Measurements from ENCODE around the gene CDT1.

- TF ChIP-seq CTCF (IDR thresholded peaks at IDR 0.05): no peak
- no peak for TF ChIP-seq NR1H2 (CRISPR knock-in tag; IDR thresholded peaks at IDR 0.05)
- TF ChIP-seq RELA (CRISPR knock-in tag; IDR thresholded peaks at IDR 0.05; ENCODE audit: borderline replicate concordance): no peak
- TF ChIP-seq NFYB (CRISPR knock-in tag; conservative IDR thresholded peaks at IDR 0.05; ENCODE audit: low read depth): no peak
- TF ChIP-seq, protein P1, sequence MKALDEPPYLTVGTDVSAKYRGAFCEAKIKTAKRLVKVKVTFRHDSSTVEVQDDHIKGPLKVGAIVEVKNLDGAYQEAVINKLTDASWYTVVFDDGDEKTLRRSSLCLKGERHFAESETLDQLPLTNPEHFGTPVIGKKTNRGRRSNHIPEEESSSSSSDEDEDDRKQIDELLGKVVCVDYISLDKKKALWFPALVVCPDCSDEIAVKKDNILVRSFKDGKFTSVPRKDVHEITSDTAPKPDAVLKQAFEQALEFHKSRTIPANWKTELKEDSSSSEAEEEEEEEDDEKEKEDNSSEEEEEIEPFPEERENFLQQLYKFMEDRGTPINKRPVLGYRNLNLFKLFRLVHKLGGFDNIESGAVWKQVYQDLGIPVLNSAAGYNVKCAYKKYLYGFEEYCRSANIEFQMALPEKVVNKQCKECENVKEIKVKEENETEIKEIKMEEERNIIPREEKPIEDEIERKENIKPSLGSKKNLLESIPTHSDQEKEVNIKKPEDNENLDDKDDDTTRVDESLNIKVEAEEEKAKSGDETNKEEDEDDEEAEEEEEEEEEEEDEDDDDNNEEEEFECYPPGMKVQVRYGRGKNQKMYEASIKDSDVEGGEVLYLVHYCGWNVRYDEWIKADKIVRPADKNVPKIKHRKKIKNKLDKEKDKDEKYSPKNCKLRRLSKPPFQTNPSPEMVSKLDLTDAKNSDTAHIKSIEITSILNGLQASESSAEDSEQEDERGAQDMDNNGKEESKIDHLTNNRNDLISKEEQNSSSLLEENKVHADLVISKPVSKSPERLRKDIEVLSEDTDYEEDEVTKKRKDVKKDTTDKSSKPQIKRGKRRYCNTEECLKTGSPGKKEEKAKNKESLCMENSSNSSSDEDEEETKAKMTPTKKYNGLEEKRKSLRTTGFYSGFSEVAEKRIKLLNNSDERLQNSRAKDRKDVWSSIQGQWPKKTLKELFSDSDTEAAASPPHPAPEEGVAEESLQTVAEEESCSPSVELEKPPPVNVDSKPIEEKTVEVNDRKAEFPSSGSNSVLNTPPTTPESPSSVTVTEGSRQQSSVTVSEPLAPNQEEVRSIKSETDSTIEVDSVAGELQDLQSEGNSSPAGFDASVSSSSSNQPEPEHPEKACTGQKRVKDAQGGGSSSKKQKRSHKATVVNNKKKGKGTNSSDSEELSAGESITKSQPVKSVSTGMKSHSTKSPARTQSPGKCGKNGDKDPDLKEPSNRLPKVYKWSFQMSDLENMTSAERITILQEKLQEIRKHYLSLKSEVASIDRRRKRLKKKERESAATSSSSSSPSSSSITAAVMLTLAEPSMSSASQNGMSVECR (CRISPR knock-in tag; IDR thresholded peaks at IDR 0.05; ENCODE audit: borderline replicate concordance): no peak
- TF ChIP-seq ATF3 (CRISPR knock-in tag; conservative IDR thresholded peaks at IDR 0.05): no peak
- TF ChIP-seq, protein P2, sequence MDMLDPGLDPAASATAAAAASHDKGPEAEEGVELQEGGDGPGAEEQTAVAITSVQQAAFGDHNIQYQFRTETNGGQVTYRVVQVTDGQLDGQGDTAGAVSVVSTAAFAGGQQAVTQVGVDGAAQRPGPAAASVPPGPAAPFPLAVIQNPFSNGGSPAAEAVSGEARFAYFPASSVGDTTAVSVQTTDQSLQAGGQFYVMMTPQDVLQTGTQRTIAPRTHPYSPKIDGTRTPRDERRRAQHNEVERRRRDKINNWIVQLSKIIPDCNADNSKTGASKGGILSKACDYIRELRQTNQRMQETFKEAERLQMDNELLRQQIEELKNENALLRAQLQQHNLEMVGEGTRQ (CRISPR knock-in tag; IDR thresholded peaks at IDR 0.05): no peak
Observed at GRCh38 chr16:88820385-88821025, 16.9 kb downstream of the CDT1 start.

Measured in WTC11 (cell line).